HG03460 (cell line): ENCODE data around the gene ANXA6.

ENCODE experiments used
- ATAC-seq: cut with Tn5 transposase; IDR thresholded peaks from one replicate; pipeline ENCODE4 v1.9.1; 2021; ENCODE audit not compliant: unreplicated experiment

Gene ANXA6

DNA sequence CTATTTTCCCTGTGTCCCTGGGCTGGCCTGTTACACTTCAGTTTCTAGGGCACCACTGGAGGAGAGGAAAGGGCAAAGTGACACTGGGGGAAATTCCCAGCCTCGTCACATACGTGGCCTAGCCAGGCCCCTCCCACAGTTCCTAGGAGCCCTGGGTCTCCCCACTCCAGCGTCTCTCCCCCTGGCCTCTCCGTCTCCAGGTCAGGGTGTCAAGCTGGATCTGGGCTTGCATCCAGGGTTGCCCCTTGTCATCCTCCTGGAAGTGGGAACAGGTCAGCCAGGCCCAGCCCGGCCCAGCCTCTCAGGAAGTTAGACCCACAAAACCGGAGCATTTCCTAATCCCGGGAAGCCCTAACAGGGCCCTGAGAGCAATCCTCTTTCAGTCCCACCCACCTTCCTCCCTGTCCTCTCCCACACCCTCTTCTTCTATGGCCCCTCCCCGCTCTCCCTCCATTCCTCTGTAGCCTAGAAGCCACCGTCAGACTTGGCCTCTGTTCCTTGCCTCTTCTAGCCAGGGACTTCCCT is 72.0 kb downstream of the ANXA6 start:
- ATAC-seq, result peak; percentile 16

DNA sequence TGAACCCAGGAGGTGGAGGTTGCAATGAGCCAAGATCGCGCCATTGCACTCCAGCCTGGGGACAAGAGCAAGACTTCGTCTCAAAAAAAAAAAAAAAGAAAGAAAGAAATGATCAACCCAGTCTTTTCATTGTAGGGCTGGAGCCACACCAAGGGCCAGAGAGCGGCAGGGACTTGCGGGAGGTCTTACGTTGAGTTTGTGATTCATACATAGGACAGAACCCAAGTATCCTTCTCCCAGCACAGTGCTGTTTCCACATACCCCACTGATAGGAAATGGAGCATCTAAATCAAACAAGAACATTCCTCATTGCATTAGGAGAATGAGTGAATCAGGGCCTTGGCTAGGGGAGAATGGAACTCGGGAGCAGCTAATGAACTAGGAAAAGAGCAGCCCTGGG is 73.2 kb downstream of the ANXA6 start:
- no peak for ATAC-seq

DNA sequence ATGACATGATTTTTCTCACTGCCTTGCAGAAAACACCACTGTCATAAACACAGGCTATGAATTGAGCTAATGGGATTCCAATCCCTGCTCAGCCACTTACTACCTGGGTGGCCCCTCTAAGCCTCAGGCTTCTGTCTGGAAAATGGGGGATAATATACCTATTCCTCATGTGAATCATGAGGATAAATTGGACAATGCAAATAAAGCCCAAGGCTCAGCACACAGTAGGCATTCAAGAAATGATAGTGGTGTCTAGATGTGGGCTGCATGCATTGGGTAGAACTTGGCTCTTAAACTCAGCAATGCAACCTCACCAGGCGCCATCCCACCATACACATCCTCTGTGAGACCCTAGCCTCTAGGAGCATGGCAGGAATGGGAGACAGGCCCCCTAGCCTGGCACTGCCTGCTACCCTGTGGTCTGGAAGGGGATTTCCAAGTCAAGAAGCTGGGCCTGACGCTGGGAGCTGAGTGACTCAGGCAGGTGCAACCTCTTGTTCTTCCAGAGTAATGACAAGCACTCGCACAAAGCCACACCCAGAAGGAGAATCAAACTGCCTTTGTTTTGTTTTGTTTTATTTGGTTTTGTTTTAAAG is 74.4 kb downstream of the ANXA6 start:
- no peak for ATAC-seq

DNA sequence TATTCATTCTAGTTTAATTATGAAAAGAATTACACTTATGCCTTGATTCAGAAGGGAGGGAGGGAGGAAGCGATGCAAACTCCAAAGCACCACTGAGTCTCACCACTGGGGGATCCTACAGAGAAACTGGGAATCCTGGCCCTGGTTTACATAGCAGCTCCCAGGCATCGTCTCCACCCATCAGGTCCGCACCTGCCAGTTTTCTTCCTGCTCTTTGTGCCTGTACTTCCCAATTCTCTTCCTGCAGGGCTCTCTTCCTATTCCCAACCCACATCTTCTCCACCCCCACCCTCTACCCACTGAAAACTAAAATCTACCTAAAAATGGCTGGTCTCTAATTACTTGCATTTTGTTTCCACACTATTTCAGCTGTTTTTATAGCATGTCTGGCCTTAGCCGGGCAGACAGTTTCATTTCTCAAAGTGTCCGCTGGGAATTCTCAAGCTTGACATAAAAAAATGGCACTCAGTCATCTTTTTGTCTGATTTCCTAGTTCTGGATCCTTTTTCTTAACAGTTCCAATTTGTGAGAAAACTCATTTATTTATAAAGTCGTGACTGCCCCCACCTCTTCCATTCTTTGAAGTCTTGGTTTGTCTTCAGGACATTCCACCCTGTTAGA is 75.2 kb downstream of the ANXA6 start:
- ATAC-seq, result no peak

DNA sequence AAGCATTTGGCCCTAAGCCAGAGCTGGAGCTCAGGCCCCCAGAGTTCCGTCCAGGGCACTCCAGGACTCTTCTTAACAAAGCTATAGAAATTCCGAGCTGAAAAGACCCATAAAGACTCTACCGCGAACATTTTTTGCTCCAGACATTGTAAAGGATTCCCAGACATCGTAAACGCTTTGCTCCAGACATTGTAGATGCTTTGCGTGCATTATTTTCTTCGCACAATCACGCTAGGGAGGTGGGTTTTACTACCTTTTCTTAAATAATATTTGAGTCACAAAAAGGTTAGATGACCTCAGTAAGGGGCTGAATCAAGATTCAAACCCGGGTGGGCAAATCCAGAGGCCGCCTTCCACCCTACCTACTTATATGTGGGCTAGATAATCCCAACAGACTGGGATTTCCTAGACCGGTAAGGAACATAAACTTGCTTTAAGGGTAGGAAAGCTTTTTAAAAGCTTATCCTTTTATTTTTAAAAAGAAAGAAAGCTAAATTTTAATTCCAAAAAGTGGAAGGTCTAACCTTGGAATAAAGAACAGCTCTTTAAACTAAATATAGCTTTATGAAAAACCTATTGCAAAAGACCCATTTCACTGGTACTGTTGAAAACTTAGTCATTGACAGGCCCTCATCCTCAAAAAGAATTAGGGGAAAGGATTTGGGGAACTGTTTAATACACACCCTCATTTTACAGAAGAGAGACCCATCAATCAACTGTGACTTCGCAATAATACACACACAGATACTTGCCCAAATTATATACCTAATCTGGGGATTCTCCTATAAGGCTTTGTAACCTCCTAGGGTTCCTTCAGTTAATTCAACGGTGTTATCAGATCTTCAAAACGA is 75.9 kb downstream of the ANXA6 start:
- no peak for ATAC-seq

DNA sequence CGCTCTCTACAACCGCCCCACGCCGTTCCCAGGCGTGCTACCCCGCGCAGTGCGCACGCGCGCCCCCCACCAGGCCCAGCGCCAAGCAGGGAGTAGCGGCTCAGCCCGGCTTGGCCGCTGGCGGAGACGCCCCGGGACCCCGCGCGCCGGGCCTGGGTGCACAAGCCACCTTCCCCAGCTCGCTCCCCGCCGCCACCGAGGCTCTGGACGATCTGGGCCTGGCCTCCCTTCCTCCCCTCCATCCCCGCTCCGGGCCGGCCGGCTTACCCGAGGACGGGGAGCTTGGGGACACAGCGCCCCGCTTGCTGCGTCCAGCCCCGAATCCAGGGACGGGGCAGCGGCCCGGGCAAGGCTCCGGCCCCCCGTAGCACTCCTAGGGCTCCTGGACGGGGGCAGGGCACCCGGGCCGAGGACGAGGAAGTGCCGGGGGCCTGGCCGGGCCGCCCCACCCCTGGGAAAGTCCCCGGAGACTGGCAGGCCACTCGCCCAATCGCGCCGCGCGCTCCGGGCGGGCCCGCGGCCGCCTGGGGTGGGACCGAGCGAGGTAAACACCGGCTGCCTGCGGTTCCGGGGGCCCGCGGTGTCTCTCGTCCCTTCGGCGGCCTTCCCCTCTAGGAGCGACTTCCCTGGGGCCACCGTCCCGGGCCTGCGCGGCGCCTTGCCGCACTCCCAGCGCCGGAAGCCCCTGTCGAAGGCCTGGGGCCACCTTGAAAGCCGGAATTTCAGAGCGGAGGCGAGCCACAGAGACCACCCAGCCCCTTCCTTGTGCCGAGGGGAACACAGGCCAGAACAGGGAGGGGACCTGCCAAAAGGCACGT is 76.8 kb downstream of the ANXA6 start, which contains the start of gene TNIP1:
Gene TNIP1, minus strand, starts transcription at position 422 of the 818 bp plus-strand sequence. CDS start 15,939 bp downstream, outside the sequence.
- peak; percentile 65 for ATAC-seq

DNA sequence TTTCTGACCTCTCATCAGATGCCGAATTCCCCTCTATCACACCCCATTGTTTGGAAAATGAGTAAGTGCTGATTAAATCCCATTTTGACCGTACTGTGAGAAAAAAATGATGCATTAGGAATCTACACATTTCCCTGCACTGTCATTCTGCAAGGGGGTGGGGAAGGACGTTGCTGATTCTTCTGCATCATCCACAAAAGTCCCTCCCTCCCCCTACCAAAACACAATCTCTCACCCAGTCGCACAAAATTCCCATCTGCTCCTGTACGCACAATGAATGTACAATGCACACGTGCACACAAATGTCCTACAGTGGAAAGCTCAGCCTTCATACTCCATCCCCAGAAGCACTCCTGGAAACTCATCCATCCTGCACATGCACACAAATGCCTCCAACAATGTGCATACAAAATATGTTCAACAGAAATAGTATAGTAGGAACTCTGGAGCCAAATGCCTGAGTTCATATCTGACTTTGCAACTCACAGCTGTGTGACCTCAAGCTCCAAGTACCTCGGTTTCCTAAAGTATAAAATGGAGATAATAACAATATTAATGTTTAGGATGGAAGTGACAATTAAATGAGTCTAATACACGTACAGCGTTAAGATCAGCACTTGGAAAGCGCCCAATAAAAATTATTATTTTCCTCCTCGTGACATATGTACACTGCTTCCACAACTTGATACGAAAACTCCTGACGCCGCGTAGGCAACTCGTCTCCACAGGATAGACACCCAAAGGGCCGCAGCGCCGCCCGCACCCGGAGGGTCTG is 77.6 kb downstream of the ANXA6 start:
- no peak for ATAC-seq

DNA sequence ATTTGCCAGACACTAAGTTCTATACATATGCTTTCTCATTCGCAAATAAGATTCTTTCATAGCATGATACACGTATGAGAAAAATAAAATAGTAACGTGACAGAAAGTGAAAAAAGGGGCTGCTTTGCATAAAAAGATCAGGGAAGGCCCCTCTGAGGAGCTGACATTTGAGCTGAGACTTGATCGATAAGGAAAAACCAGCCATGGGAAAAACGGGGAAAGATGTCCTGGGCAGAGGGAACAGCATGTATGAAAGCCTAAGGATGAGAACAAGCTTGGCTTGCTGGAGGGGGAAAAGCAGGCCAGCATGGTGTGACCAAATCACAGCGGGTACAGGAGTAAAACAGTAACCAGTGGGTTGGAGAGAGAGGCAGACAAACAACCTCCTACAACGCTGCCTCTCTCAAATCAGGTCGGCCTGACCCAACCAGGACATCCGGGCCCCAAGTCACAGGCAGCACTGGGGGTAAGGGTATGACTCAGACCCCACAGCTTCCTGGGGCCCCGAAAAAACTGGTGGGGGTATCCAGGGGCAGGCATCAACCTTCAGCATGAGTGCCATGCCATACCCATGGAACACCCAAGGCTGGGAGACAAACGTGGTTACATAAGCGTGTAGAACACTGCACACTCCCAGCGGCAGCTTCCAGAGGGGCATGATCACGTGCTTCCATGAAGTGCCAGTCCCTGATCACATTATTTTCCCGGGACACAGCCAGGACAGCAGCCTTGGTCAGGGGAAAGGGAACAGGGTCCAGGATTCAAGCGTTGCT is 78.9 kb downstream of the ANXA6 start:
- ATAC-seq, result peak; percentile 49

DNA sequence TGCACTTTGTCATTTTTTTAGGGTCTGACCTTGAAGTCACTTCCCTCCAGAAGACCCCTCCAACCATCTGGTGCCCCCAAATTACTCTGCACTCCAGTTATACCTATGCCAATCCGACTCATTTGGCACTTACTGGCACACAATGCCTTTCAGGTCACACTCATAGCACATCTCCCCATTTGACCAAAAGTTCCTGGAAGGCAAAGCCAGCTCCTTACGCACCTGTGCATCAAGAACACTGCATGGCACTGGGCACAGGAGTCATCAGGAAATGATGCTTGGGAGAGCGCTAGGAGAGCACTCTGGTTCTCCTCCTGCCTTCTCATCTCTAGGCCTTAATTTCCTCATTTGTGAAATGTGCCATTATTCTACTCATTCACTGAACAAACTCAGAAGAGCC is 79.6 kb downstream of the ANXA6 start:
- ATAC-seq, result no peak

DNA sequence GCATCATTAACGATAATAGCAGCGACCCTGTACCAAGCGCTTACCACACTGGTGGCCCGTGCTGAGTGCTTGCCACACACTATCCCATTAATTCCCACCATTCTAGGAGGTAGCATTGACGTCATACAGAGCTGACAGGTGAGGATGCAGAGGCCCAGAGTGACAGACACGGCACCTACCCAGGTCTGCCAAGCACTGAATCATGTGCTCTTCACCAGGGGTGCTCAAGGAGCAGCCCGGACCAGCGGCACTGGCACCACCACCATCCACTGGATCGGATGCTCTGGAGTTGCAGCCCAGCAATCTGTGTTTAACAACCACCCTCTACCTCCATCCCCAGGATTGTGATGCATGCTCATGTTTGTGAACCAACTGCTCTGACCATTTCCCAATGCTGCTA is 80.2 kb downstream of the ANXA6 start:
- no peak for ATAC-seq

DNA sequence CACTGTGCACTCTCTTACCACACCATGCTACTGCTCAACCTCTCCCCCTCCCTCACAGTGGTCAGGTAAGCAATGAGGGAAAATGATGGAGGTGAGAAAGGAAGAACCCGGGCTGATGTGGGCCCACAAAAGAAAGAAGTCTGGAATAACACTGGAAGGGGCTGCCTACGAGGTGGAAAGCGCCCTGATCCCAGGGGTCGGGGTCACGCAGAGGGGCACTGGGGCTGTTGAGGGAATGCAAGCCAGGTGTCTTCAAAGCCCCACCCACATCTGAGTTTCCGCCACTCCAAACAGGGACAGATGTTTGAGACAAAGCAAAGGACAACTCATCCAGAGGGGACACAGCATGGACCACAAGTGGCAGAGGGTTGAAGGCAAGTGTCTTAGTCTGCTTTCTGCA is 81.0 kb downstream of the ANXA6 start:
- ATAC-seq, result no peak

DNA sequence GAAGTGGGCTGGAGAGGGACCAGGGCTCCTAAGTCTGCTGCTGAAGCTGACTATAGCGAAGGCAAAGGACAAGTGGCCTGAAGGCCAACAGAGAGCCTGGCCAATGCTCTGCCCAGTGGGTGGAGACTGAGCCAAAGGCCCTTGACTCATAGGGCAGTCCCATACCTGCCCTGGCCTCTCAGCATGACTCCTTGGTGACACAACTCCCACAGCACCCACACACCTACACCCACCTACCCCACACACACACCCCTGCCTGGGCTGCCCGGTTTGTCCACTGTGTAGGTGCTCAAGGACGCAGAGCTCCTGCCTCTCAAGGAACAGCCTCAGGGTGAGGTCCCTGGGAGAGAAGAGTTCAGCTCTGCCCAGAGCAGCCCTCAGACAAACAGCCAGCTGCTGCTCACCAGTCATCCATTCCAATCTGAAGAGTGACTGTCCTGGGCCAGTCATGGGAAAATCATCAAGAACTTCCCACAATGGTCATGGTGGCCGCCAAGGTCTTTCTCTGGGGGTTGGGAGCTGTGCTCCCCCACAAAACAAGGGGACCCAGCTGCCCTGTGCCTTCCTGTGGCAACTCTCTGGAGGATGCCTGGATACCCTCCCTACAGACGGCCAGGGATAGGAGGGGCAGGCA is 81.8 kb downstream of the ANXA6 start:
- ATAC-seq, result no peak

DNA sequence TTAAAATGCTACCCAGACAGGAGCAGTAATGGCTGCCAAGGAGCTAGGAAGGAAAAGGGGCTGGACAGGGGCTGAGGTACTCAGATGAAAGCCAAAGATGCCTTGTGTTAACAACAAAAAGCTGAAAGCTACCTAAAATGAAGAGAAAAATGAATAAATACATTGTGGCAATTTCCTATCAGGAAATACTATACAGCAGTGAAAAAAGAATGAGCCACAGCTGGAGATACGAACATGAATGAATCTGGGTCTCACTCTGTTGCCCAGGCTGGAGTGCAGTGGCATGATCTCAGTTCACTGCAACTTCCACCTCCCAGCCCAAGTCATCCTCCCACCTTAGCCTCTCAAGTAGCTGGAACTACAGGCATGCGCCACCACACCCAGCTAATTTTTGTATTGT is 83.0 kb downstream of the ANXA6 start:
- ATAC-seq, result no peak

DNA sequence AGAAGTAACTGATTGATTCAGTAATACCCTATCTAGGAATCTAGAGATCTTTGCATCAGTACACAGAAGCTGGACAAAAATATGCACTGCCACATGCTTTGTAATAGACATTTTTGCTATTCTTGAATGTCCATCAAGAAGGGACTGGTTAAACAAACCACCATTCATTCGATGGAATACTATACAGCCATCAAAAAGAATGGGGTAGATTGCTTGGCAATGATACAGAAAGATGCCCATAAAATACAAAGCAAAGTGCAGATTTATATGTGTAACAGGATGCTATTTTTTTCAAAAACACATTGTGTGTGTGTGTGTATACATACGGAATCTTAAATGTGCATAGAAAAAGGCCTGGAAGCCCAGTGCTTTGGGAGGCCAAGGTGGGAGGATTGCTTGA is 84.3 kb downstream of the ANXA6 start:
- ATAC-seq, result no peak

DNA sequence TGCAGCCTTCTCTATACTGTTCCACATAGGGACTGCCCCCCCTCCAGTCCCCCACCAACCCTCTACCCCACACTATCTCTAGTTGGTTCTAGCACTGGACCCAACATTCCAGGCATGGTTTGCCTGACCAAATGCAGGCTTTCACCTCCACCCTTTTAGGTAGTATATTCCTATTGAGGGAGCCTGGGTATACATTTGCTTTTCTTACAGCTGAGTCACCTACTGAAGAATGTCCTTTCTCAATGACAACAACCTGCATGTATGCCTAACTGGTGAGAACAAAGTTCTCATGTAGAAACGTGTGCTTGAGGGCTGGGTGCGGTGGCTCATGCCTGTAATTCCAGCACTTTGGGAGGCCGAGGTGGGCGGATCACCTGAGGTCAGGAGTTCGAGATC is 85.0 kb downstream of the ANXA6 start:
- ATAC-seq, result no peak

DNA sequence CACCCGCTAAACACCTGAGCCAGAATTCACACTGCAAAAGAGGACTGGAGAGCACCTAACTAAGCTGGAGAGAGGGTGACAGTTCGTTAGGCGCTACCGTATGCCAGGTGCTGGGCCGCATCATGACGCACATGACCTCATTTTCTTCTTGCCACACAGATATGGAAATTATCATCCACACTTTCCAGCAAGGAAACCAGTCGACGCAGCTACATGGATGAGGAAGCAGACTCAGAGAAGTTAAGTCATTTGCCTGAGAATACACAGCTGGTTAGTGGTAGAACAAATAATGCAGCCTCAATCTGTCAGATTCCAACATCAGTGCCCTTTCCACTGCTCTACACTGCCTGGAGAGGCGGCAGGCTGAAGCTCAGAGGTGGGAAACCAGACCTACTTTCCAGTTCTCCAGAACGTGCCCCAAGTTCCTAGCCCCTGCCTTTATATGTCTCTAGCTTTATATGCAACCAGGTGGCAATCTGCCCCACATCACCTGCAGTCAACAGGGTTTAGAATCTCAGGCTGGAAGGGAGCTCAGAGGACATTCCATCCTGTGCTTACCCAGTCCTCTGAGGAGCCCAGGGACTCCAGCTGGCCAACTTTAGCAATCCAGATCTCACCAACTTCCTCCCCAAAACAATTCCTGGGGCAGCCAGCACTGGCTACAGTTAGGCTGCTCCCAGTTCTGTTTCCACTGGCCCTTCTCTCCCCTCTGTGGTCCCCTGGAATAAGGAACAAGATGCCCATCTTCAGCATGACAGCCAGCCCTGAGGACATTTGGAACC is 85.5 kb downstream of the ANXA6 start:
- no peak for ATAC-seq

DNA sequence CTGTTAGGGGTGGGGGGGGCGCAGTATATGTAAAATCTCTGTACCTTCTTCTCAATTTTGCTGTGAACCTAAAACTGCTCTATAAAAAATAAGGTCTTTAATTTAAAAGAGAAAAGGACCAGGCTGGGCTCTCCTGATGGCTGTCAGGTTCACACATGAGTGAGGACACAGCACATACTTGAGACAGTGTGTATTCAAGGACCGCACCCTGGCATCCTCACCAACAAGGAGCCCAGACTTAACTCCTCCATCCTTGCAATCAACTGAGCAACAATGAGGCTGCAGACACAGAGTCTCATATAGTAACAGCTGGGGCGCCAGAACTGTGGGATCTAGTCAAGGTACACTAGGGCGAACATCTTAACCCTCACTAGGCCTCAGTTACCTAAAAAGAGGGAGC is 86.6 kb downstream of the ANXA6 start:
- ATAC-seq, result no peak

DNA sequence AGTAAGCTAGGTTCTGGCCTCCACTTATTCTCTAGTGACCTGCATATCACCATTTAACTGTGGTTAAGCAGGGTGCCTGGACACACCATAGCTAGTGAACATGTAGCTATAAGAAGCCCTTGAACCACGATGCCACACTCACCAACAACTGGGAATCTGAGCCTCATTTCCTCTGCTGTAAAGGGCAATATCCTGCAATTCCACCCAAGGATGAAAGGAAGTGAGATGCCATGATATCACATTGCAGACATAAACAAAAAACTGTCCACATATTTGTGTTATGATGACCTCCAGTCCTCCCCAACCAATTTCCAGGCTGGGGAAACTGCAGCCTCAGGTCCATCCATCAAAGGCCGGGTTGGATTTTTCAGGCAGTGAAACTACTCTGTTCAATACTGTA is 87.1 kb downstream of the ANXA6 start:
- no peak for ATAC-seq
